ENCODE measurements around the gene COG5.

COG5 gene

DNA sequence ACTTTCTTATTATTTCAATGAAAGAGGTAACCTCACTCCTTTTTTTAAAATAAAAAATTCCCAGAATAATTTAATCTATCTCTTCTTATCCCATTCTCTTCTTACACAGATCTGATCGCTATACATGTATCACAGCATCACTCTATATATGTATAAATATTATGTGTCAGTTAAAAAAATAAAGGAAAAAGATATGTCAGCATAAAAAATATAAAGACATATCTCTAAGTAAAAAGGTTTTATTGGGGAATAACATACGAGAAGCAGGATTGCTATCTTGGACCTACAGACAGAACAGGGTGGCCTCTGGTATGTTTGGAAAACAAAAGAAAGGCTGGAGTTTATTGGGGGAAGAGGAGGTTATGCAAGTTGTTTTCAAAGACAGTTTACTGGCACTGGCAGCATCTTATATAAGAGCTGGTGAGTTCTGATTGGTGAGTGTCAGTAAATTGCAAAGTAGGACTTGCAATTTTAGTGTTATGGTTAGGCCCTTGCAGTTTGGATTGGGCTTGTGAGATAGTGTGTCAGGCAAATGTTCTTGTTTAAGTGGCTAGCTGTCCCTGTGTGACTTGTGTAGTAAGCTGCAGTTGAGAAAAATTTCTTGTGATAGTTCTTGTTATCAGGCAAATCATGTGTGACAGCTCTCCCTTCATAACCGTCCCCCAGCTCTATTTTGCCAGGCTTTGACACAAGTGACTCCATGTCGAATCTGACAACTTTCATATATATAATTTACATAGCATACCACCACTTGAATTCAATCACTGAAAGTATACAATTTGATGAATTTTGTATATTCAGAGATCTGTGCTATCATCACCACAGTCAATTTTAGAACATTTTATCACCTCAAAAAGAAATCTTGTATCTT lies 276.7 kb downstream of the COG5 start:
- TF ChIP-seq CTCF (IDR thresholded peaks at IDR 0.05): no peak

DNA sequence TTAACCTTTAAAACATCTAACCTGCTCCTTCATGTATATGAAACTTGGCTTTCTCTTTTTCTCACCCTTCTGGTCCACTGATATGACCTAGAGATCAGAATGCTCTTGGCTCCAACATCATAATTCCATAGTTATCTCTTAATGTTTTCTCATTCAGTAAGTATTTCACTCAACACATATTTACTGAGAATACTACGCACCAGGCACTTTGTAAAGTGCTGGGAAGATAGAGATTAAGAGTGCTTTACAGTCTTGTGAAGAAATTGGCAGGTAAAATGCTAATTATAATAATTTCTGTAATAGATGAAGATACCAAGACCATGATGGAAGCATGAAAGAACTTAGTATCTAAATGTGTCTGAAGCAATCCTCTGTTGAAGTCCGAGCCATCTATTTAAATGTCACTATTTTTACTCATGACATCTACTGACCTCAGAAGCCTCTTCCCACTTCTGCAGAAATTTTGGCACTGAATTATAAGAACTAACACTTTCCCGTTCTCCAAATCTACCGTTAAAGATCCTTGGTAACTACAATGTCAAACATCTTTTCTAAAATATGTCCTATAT lies 278.7 kb downstream of the COG5 start:
- TF ChIP-seq CTCF (IDR thresholded peaks at IDR 0.05): no peak

- TF ChIP-seq CTCF (IDR thresholded peaks at IDR 0.05): no peak
Measured at GRCh38 chr7:107277331-107277730, 286.4 kb downstream of the COG5 start.

GRCh38 chr7:107276220-107276827 lies 287.4 kb downstream of the COG5 start:
- TF ChIP-seq CTCF (IDR thresholded peaks at IDR 0.05): no peak

DNA sequence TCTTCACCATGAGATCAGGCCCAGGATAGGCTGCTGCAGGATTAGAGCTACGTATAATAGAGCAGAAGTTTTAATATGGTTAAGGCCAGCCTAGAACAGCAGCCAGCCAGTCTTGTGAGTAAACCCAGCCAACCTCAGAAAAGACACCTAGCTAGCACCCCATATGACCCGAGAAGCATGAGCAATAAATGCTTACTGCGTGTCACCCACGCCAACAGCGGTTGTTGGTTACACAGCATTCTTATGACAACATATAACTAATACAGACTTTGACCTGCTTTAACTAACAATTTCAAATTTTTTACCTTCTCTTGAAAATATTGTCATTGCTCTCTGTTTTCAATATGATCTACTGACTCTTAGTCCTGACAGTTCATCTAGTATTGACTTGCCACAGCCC lies 289.2 kb downstream of the COG5 start:
- no peak for TF ChIP-seq CTCF (IDR thresholded peaks at IDR 0.05)

- TF ChIP-seq CTCF (IDR thresholded peaks at IDR 0.05): no peak
Measured at GRCh38 chr7:107269790-107270189, 293.9 kb downstream of the COG5 start.

GRCh38 chr7:107268594-107268993 lies 295.1 kb downstream of the COG5 start:
- TF ChIP-seq CTCF (IDR thresholded peaks at IDR 0.05): no peak
